HG03196 (cell line): ENCODE results near the gene KRT14.
"Not testable (repeated sequence)": the region's sequence is repeated elsewhere in the genome, so short reads cannot be mapped to it uniquely, and the experiment has no call there.

Experiments used
- ATAC-seq: cut with Tn5 transposase; IDR thresholded peaks from one replicate; pipeline ENCODE4 v1.9.1; 2021; ENCODE audit not compliant: unreplicated experiment

Gene KRT14

DNA sequence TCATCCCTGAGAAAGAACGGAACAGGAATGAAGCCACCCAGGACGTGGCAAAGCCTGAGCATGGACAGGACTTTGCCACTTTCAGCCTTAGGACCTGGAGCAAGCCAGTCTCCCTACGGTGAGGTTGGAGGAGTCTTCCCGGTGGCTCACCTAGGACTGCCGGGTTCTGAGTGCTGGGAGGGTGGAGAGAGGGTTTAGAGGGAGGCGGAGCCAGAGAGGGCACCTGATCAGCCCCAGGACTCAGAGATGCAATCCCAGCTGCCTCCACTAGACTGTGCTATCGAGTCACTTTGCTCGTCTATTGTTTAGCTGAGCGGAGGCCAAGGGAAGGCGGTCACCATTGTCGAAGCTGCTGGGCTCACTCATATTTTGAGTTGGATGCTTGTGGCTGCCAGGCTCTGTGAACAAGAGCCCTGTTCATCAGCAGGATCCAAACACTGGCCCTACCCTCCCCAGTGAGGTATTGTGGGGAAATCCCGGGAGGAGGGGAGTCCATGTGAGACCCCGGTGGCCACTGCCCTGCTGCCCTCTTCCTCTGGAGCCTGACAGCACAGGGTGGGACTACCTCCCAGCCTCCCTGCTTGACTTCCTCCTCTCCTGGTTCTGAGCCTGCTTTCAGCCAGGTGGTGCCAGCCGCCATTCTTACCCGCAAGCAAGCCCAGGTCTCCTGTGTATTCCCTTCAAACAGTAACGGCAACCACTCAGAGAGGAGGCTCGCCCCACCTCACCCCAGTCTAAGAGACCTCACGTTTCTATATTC, 7.0 kb downstream of the KRT14 start:
- ATAC-seq: no peak

DNA sequence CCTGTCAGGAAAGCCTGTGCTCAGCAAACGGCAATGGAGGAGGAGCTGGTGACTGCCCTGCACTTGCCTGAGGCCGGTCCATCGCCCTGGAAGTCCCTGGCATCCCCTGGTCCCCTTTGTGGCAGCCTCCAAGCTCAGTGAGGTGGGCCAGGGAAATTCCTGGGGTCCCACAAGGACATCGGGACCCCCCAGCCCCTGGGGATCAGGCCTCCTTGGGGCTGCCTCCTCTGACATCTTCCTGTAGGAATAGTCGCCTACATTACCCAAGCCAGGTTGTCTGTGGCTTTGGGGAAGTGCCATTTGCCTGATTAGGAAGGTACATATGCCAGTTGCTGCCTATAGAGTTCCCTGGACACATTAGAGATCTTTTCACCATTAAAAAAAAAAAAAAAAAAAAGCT, 7.7 kb downstream of the KRT14 start:
- no peak for ATAC-seq

DNA sequence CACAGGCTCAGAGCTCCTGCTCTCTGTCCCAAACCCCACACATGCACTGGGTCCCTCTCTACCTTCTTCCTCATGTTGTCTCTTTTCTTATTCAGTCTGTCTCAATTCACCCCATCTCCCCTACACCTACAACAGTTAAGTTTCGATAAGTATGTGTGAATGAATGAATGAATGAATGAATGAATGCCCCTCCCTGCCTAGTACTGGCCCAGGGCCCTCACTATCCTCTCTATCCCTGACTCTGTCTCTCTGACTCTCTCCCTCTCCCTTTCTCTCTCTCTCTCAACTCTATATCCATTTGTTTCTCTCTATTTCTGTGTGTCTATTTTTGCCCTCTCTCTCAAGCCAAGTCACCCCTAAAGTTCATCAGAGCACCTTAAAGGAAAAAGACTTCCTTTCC, 8.2 kb downstream of the KRT14 start:
- ATAC-seq: no peak

DNA sequence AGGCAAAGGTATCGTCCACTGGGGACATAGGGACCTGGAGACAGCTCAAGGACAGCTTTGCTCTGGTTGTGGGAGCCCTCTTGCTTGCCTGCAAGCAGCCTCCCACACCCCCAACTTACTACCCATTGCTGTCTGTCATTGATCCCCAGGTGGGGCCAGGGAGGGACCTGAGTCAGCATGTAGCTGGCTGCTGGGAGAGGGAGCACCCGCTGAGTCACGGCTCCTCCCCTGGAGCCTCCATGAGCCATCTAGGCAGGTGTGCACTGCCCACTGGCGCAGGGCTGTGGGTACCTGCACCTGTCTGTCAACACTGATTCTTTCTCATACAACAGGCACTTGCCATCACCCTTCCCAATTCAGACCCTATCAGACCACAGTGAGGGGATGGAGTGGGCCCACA, 10.0 kb downstream of the KRT14 start:
- ATAC-seq: not testable (repeated sequence)

GRCh38 chr17:41575336-41575735, 11.4 kb downstream of the KRT14 start:
- ATAC-seq: no peak

GRCh38 chr17:41571561-41572434, 14.9 kb downstream of the KRT14 start, which contains the start of gene KRT9:
TSS of gene KRT9 (minus strand) at chr17:41572059. CDS start at chr17:41571992, 67 bp downstream.
- no peak for ATAC-seq

DNA sequence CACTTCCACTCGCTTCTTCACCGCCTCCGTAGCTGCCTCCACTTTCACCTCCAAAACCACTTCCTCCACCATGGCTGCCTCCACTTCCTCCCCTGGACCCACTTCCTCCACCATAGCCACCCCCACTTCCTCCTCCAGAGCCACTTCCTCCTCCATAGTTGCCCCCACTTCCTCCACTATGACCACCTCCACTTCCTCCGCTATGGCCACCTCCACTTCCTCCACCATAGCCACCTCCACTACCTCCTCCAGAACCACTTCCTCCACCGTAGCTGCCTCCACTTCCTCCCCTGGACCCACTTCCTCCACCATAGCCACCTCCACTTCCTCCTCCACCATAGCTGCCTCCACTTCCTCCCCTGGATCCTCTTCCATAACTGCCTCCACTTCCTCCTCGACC, 19.4 kb downstream of the KRT14 start:
- ATAC-seq: no peak

DNA sequence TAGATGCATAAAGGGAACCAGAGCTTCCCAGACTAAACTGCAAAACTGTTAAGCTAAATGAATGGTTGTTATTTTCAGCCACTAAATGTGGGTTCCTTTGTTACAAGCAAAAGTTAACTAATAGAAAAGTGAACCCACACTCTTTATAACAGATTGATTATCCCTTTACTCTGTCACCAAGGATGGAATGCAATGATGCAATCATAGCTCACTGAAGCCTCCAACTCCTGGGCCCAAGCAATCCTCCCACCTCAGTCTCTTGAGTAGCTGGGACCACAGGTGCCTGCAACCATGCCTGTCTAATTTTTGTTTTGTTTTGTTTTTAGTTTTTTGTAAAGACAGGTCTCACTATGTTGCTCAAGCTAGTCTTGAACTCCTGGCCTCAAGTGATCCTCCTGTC, 21.4 kb downstream of the KRT14 start:
- ATAC-seq: no peak

- ATAC-seq: no peak
These were observed 23.0 kb downstream of the KRT14 start for GRCh38 chr17:41563607-41564170.

DNA sequence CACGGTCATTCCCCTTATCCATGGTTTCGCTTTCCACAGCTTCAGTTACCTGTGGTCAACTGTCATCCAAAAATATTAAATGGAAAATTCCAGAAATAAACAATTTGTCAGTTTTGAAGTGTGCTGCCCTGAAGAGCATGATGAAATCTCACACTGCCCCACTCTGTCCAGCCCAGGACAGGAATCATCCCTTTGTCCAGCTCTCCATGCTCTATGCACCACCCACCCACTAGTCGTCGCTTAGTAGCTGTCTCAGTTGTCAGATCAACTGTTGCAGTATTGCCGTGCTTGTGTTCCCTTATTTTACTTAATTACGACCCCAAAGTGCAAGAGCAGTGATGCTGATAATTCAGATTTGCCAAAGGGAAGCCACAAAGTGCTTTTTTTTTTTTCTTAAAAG, 25.1 kb downstream of the KRT14 start:
- no peak for ATAC-seq

DNA sequence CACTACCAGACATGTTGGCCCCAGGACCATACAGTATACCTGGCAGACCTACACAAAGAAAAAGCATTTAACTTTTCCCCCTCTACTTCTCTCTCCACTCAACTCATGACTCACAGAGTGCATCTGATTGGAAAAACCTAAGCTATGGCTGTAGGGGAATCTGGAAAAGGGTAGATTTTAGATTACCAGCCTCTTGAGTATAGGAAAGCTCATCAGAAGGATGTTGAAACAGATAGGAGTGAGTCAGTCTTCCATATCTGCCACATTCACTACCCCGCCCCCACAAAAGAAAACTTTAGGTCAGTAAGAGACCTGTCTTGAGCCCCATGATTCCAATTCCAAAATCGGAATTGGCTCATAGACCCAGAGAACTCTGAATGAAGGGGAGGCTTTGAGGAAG, 27.1 kb downstream of the KRT14 start:
- ATAC-seq: no peak

DNA sequence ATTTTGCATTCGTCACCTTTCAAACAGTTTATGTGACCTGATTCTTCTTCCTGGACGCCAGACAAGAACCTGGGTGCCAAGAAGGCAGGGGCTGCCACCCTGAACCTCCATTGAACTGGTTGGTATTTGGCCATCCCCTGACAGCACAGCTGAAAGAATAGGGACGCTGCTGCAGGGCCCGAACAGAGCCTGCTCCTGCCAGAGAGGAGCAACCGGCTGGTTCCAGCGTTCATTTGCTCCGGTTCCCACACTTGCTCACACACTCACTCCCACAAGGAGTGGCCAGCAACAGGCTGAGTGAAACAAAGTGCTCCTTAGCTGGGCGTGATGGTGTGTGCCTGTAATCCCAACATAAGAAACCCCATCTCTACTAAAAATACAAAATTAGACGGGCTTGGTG, 29.8 kb downstream of the KRT14 start:
- ATAC-seq: no peak

DNA sequence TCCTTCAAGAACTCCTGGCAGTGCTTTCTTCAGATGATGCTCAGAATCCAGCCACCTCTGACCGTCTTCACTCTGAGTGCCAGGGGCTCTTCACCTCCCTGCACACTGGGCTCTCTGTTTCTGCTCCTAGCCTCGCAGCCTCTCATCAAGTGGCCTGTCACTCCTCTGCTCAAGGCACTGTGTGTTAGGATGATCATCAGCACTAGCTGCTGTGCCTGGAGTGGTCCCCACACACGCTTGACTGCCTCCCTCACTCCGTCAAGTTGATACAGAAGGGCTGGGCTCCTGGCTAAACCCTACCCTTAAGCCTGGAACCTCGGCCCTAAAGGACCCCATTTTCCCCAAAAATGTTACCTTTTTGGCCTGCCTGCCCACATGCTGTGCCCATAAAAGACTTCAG, 30.4 kb downstream of the KRT14 start:
- no peak for ATAC-seq

- ATAC-seq: no peak
These were observed 31.4 kb downstream of the KRT14 start for GRCh38 chr17:41555105-41555887.

GRCh38 chr17:41553987-41554680, 32.6 kb downstream of the KRT14 start:
- no peak for ATAC-seq

- ATAC-seq: no peak
These were observed 33.5 kb downstream of the KRT14 start for GRCh38 chr17:41553176-41553575.

GRCh38 chr17:41552455-41552854, 34.2 kb downstream of the KRT14 start:
- no peak for ATAC-seq

DNA sequence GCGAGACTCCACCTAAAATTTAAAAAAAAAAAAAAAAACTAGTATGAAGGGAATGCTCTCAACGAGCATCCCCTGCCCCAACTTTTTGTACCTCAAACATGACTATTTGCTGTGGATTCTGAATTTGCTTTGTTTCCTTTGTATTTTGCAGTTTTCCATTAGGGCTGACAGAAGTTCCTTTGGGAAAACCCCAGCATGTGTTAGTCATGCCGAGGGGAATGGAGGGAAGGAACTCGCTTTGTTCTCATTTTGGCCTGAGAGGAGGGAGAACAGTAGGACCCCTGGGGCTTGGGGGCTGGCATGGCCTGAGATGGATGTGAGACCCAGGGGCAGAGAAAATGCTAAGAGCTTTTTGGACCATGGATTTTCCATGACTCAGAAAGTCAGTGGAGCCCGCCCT, 35.3 kb downstream of the KRT14 start:
- no peak for ATAC-seq

DNA sequence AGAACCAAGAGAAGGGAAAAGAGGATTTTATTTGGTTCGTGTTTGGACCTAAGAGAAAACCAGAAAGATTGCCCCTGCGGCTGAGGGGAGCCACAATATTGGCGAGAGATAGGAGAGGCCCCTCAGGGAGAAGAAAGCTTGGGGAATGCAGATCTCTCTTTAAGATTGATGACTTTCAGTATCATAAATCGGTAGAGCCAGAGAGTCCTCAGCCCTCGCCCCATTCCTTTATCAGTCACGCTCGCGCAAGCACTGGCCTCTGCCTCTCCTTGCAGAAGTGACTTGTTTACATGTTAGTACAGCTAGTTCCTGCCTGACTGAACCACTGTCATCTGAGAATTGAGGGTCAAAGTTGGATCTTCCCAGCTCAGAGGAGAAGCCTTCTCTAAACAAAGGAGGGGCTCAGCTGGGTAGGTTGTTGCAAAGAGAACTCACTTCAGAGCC, 37.1 kb downstream of the KRT14 start:
- no peak for ATAC-seq

GRCh38 chr17:41548844-41549595, 37.7 kb downstream of the KRT14 start:
- no peak for ATAC-seq
